Measurements from ENCODE around the gene MOB3A. TPM values are rescaled to one million over a fixed set of nuclear protein-coding genes. Genes with fewer than 3 reads are reported as not detected.

MOB3A gene
- total and polyA plus RNA-seq, 2 of the 13 experiments (the other 11 are each of a cell fraction or from before 2014, with no cell fraction given), result 3.5 to 17.8 TPM

DNA sequence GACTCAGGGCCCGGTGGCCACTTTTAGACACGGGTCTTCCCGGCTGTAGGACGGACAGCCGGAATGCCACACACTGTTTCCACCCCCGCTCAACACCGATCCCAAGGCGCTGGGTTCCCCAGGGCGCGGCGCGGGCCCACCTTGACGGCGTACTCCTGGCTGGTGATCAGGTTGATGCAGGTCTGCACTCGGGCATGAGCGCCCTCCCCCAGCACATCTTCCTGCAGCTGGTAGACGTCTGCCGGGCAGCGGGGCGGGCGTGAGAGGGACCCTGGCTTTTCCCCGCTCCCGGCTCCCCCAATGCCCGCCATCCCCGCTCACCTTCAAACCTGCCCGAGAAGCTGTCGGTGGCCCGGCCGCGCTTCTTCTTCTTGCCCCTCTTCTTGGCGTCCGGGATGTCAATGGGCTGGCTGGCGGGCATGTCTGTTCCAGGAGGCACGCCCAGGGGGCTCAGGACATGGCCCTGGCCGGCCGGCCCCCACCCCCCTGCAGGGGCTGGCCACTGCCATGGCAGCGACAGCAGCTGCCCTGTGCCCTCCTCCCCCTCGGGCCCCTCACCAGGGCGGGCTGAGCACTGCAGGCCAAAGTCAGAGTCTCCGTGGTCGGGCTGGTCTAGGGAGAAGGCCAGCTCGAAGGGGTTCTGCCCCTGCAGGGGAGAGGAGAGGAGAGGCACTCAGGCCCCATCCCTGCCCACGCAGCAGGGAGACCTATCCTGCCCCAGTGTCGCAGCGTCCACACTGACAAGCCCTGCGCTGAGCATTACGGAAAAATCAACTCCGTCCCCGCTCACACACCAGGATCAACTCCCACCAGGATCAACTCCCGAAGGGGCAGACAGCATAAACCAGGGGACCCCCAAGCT, 49.8 kb downstream of the MOB3A start (continued):
- TF ChIP-seq BRD4 (CRISPR knock-in tag; IDR thresholded peaks at IDR 0.05) (no peak), ZNF615 (CRISPR knock-in tag; IDR thresholded peaks at IDR 0.05; ENCODE audit: borderline replicate concordance) (no peak), ZSCAN25 (CRISPR knock-in tag; IDR thresholded peaks at IDR 0.05) (peak; percentile 35; the same call in 1 of the 2 replicates), FIP1L1 (IDR thresholded peaks at IDR 0.05; ENCODE audit: borderline replicate concordance, insufficient read depth, low read depth, low read length) (no peak), RBFOX2 (IDR thresholded peaks at IDR 0.05; ENCODE audit: low read depth, low read length) (peak; percentile 79)
- TF ChIP-seq, protein P1, sequence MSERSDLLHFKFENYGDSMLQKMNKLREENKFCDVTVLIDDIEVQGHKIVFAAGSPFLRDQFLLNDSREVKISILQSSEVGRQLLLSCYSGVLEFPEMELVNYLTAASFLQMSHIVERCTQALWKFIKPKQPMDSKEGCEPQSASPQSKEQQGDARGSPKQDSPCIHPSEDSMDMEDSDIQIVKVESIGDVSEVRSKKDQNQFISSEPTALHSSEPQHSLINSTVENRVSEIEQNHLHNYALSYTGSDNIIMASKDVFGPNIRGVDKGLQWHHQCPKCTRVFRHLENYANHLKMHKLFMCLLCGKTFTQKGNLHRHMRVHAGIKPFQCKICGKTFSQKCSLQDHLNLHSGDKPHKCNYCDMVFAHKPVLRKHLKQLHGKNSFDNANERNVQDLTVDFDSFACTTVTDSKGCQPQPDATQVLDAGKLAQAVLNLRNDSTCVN (CRISPR knock-in tag; IDR thresholded peaks at IDR 0.05; ENCODE audit: borderline replicate concordance), result no peak
- TF ChIP-seq, protein P2, sequence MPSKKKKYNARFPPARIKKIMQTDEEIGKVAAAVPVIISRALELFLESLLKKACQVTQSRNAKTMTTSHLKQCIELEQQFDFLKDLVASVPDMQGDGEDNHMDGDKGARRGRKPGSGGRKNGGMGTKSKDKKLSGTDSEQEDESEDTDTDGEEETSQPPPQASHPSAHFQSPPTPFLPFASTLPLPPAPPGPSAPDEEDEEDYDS (CRISPR knock-in tag; IDR thresholded peaks at IDR 0.05), result no peak
- TF ChIP-seq, protein P3, sequence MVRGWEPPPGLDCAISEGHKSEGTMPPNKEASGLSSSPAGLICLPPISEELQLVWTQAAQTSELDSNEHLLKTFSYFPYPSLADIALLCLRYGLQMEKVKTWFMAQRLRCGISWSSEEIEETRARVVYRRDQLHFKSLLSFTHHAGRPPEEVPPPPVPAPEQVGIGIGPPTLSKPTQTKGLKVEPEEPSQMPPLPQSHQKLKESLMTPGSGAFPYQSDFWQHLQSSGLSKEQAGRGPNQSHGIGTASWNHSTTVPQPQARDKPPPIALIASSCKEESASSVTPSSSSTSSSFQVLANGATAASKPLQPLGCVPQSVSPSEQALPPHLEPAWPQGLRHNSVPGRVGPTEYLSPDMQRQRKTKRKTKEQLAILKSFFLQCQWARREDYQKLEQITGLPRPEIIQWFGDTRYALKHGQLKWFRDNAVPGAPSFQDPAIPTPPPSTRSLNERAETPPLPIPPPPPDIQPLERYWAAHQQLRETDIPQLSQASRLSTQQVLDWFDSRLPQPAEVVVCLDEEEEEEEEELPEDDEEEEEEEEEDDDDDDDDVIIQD (CRISPR knock-in tag; IDR thresholded peaks at IDR 0.05; ENCODE audit: low read depth), result no peak

Measured in HepG2 (cell line).